Raji (cell line): ENCODE data around the gene KLHL8.

ENCODE experiments used
- POLR2A ChIP-seq: IDR thresholded peaks from 2 replicates; pipeline ENCODE4 v1.6.1; 2011; ENCODE audit warnings: low read depth, low read length, control low read depth; ENCODE audit not compliant: insufficient read depth

The KLHL8 gene

DNA sequence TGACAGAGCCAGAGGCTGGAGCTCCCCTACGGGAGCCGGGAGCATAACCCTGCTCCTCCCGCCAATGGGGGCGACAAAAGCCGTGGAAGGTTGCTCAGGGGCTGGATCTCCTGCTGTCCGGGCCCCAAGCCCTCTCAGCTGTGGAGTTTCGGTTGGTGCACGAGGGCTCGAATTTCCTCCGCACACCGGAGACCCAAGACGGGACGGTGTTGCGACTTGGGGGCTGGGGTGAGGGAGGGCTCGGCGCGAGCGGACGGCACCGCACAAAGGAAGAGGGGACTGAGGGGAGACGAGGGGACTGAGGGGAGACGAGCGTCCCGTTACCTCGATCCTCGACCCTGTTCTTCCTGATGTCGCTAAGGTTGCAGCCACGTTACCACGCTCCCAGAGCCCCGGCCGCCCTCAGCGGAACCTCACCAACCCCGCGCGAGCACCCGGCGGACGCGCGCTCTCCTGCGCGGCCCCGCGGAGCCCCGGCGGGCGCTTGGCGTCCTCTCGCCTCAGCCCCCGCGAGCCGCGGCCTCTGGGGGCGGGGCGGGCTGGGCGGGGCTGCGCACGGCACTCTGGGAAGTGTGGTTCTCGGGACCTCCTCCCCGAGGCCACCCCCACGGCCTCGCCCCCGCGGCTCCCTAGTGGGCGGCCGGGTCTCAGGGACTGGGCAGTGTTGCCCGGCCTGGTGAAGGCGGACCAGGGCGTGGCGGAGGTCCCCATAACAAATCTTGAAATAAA lies at the start of gene KLHL8:
KLHL8 (minus strand) TSS at position 525 of the 729 bp plus-strand sequence. CDS start 25,079 bp downstream, outside the sequence.
- TF ChIP-seq POLR2A = peak; percentile 98

DNA sequence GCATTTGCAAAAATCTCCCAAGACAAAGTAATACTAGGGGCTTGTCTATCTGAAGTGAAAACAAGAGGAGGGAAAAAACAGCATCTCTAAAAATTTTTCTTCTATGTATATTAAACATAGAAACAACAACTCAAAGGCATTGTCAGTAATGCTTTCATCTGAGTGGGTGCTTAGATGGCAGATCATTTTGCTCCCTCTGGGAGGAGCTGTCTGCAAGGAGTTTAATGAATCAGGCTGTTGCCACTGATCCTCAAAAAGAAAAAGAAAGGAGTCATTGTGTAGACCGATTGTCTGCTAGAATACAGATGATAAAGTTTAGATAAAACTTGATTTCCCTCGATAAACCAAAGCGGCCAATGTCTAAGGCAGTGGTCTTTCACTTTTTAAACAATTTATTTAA lies 49.7 kb upstream of the KLHL8 start:
- TF ChIP-seq POLR2A = no peak

DNA sequence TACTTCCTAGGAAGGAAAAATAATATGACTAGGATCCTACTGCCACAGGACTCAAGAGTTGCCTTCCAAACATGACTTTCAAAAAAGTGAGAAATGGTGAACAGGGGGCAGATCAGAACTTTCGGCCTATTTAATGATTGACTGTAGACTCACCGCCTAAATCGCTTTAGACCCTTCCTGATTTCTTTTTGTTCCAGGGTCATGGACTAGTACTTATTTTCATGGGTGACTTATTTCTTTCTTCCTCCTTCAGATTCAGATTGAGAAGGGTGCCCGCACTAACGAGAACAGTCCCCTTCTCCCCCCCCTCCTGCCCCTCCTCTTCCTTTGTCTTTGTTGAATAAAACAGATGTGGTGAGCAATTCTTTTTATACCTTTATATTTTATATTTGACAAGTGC lies 48.0 kb upstream of the KLHL8 start:
- no peak for TF ChIP-seq POLR2A

DNA sequence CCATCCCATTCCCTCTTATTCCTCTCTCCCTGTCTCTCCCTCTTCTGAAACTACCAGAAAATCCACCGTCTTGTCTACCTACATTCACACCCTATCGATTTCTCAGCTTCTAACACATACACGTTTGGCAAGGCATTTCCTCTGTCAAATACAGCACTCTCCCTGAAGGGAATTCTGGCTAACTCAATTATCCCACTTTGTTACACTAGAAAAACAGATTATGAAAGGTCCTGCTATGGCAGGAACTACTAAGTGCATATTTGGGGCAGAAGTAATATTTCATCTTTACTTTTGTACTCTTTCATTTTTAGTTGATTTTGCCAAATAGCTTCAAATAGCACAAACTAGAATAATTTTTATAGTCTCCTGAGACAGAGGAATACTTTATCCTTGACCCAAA lies 46.6 kb upstream of the KLHL8 start:
- TF ChIP-seq POLR2A = no peak

DNA sequence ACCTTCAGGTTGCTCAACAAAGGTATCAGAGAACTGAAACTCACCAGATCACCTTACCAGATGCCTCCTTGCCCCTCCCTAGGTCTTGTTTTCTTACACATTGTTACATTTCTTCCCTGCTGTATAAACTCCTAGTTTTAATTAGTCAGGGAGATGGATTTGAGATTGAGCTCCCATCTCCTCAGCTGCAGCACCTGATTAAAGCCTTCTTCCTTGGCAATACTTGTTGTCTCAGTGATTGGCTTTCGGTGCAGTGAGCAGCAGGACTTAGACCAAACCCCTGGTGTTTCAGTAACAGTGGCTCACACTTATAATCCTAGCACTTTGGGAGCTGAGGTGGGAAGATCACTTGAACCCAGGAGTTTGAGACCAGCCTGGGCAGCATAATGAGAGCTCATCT lies 42.5 kb upstream of the KLHL8 start:
- TF ChIP-seq POLR2A = no peak

DNA sequence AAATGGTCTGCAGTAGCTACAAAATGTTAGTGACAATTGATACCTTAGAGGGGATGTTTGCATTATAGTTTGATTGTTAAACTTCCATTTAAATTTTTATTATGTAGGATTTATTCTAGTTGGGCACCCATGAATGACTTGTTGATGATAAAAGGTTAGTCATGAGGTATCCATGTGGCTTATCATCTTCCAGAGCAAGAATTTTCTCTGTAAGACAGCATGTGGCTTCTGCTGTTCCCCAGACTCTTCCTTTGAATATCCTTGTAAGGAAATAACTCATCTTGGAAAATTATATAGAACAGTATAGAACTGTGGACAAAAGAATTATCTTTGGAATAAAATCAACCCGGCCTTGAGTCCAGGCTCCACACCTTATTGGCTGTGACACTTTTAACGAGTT lies 40.1 kb upstream of the KLHL8 start:
- no peak for TF ChIP-seq POLR2A

DNA sequence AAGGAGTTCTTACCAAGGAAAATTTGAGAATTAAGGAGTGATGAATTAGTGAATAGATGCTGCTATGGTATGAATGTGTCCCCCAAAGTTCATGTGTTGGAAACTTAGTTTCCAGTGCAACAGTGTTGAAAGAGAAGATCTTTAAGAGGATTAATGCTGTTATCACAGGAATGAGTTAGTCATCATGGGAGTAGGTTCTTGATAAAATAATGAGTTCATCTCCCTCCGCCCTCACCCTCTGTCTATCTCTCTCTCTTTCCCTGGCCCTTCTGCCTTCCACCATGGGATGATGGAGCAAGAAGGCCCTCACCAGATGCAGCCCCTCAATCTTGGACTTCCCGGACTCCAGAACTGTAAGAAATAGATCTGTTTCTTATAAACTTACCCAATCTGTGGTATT lies 38.3 kb upstream of the KLHL8 start:
- TF ChIP-seq POLR2A = no peak

DNA sequence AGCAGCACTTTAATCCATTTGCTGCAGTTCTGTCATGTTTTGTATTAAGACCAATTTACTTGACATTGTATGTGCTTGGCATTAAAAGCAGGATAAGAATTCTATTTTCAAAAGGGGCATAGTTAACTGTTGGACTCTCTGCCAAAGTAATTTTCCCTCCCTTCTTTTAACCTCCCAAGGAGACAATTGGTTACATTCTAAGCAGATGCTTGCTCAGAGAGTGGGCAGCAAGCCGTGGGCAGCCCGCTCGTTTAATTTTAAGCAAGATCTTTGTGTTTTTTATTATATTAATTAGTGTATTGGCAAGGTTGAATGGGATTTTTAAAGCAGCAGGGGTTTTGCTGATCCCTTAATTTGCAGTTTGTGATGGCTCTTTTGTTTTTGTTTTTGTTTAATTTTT lies 37.1 kb upstream of the KLHL8 start:
- no peak for TF ChIP-seq POLR2A

DNA sequence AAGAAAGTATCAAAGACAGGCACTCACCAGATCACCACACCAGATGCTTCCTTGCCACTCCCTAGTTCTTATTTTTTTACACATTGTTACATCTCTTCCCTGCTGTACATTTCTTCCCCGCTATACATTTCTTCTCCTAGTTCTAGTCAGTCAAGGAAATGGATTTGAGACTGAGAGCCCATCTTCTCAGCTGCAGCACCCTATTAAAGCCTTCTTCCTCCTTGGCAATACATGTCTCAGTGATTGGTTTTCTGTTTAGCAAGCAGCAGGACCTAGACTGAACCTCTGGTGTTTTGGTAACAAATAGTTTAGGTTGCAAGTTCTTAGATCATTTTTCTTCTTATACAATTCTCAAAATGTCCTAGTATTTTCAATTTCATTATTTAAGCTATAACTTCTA lies 35.3 kb upstream of the KLHL8 start:
- TF ChIP-seq POLR2A = no peak

DNA sequence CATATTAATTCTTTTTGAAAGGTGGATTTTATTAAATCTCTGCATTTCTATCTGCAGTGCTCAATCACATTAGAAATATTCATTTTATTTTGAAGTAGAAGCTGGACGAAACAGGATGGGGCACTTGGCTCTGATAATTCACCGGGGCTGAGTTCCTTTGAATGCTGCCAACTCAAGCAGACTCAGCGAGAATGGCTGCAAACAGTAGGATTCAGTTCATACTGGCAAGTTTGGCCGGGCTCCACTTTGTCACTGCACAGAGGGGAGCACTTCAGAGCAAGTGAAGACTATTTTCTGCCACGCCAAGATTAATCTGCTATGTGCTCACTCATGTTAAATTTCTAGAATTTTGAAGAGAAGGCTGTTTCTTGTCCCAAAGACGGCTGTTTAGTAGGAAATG lies 30.7 kb upstream of the KLHL8 start:
- no peak for TF ChIP-seq POLR2A

DNA sequence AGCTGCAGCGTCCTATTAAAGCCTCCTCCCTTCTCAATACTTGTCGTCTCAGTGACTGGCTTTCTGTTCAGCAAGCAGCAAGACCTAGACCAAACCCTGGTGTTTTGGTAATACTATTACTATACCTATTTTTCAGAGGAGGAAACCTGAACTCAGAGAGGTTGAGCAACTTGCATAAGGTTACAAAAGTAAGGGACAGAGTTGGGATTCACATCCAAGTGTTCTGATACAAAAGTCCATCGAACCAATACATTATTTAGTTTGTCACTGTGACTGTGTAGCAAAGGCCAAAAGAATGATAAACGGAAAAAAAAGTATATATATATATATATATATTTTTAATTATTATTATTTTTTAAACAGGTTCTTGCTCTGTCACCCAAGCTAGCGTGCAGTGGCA lies 29.9 kb upstream of the KLHL8 start:
- TF ChIP-seq POLR2A = no peak

DNA sequence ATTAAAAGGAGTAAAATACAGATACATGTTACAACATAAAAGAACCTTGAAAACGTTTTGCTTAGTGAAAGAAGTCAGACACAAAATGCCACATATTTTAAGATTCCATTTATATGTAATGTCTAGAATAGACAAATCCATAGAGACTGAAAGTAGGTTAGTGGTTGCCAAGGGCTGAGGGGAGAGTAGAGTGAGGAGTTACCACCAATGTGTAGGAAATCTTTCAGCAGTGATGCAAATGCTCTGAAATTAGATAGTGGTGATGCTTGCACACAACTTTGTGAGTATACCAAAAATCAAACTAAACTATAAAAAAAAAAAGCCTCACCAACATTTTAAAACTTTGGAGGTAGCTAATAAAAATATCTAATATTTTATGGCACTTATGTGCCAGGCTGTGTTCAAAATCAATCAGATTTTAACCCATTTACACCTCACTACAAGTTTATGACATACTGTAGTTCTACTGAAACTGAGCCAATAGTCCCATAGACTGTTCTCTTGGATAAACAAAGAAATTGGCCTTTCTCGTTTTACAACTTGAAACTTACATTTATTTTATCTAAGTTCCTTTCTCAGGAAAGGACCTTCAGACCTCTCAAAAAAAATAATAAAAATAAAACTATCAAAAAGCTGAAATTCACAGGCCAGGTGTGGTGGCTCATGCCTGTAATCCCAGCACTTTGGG lies 29.1 kb upstream of the KLHL8 start:
- TF ChIP-seq POLR2A = no peak

DNA sequence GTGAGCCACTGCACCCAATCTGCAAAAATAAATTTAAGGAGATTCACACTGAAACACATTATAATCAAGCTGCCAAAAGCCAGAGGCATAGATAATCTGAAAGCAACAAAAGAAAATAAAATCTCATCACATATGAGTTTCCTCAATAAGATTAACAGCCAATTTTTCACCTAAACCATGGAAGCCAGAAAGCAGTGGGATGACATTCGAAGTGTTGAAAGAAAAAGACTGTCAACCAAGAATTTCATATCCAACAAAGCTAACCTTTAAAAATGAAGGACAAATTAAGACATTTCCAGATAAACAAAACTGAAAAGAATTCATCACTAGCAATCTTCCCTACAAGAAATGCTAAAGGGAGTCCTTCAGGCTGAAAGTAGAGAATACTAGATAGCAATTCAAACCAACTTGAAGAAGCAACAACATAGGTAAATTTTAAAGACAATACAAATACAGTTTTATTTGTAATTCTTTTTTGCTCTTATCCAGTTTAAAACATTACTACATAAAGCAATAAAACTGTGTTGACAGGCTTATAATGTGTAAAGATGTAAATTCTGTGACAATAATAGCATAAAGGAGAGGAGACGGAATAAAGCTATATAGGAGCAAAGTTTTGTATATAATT lies 23.1 kb upstream of the KLHL8 start:
- no peak for TF ChIP-seq POLR2A

DNA sequence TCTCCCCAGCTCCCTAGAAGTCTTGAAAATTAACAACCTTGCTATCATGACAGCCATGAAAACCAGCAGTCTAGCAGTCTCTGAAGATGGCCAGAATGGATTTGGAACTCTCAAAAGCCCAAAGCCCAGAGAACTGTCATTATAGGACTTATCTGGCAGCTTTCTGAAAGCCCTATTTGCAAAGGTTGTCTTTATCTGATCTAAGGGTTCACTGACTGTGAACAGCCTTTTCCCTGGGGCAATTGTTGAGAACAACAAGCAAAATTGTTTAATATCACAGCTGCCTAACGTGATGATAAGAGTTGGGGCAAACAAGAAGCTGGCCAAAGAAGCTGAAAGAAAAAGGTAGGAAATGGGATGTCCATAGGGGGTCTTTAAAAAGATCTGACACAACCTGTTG lies 20.9 kb upstream of the KLHL8 start:
- no peak for TF ChIP-seq POLR2A

DNA sequence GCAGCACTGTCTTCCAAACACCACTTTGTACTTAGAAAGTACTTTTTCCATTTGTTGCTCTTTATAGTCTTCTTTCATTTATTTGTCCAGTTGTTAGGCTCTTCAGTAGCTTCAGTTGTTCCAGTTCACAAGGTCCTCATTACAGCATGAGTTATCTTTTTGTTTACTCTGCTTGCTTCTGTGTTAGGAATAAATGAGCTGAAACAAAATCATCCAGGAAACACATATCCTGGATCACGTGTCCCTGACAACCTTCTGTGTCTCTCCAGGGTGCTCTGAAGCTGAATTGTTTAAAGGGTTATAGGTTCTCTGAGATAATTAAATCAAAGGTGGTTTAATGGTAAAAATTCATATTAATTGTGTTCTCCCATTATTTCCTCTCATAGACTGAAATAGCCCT lies 19.9 kb upstream of the KLHL8 start:
- no peak for TF ChIP-seq POLR2A

DNA sequence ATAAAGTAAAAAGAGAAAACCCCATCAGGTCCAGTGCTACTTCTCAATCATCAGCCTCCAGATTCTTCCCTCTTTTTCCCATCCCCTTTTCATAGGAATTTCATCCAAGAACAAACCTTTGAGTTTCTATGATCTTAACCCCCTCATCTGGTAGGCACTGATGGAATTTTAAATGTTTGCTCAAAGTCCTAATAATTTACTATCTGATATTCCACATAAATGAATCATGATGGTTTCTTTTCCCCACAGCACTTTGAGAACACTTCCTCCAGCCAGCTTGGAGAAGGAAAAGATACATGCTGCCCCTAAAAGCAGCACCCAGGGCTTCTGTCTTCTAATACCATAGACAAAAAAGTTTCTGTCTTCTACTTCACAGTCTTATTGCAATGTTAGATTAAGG lies 19.4 kb upstream of the KLHL8 start:
- no peak for TF ChIP-seq POLR2A
